ENCODE measurements around the gene SERTAD1. TPM values are rescaled to one million over a fixed set of nuclear protein-coding genes. Genes with fewer than 3 reads are reported as not detected.

The SERTAD1 gene, protein sequence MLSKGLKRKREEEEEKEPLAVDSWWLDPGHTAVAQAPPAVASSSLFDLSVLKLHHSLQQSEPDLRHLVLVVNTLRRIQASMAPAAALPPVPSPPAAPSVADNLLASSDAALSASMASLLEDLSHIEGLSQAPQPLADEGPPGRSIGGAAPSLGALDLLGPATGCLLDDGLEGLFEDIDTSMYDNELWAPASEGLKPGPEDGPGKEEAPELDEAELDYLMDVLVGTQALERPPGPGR
- total RNA-seq, result 27.1 and 28.6 TPM in 2 replicates

GRCh38 chr19:40425450-40426287 is at the start of gene SERTAD1:
Gene SERTAD1 (minus strand): TSS chr19:40425992. CDS start chr19:40423546, 2,446 bp downstream.

DNA sequence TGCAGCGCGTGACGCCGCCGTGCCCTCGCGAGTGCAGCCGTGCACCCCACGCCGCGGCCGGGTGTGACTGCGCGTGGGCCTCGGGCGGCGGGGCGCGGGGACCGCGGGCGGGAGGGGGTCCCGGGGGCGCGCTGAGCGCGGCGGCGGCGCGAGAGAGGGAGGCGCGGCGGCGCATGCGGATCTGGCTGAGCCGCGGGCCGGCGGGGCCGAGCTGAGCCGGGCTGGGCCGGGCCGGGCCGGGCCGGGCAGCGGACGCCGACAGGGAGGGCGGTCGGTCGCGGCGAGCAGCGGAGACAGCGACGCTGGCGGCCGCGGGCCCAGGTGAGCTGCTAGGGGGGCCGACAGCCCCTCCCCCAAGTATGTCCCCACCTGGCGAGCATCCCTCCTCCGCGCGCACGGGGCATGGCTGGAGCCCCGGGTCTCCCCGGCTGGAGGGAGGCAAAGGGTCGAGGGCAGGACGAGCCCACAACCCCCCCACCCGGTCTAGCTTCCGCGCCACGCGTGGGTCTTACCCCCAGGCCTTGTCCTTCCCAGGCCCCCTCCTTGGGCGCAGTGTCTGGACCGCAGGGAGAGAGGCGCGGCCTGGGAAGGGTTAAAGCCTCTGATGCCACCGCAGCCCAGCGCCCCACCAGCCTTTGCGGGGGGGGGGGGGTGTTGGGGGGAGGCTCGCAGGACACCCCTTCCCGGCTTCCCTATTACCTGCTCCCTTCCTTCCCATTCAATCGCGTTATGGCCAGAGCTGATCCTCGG is 41.4 kb upstream of the SERTAD1 start, which contains the start of gene SPTBN4:
TSS of gene SPTBN4 (plus strand) at position 17 of the 750 bp plus-strand sequence. CDS start 5,621 bp downstream, outside the sequence.

DNA sequence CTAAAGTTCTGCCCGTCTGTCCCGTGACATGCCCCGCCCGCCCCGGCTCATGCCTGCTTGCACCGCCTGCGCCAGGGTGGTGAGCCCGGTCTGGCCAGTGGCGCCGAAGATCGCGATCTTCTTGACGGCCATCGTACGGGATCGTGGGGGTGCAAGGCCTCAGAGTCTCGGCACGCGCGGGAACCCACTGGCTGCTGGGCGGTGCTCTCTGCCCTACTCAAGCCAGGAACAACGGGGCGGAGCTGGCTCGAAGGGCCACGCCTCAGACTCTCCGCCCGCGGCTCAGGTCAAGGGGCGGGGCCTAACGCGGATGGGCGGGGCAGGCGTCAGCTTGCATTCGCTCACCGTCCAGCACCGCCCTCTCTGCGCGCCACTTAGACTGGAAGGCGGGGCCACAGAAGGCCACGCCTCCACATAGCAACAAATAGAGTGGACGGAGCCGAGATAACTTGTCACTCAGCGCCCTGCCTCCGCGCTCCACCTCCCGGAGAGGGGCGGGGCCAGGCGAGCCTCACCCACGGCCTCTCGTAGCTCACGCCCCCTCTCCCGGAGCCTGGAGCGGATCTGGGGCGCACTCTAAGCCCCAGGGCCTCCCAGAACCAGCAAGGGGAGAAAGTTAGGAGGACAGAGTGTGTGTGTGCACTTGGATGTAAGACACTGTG is 39.9 kb upstream of the SERTAD1 start, which contains the start of gene BLVRB:
TSS of gene BLVRB (minus strand) at position 189 of the 662 bp plus-strand sequence. CDS start at position 132, 57 bp downstream.

DNA sequence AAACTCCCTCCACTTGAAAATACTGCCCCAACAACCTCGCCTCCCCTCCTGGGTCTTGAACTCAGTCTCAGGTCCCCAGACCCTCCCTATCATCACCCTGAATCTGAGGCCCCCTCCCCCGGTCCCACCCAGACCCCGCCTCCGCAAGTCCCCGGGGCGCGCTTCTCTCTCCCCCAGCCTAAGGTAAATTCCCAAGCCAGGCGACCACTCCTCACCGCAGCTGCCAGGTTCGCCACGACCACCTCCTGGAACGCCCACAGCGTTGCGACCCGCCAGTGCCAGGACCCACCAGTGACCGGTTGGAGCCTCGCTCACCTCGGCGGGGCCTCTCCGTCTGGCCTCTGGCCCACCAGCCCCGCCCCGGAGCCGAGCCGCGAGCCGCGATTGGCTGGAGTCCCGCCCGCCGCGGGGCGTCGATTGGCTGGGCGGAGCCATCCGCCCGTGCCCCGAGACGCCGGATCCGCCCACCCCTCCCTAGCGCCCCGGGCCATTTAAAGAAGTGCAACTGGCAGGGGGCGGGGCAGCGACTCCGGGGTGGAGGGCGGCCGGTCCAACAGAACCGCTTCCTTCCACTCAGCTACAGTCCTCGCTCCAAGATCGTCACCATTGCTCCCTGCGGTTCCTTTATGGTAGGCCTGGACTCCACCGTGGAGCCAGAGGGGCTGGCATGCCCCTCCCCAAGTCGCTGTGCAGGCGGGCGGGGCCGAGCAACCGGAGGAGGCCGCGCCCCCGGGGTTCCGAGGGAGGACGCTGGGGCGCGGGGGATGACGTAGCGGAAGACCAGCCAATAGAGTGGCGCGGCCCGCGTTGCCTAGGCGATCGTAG is 18.4 kb upstream of the SERTAD1 start, which contains the start of gene SERTAD3:
TSS of gene SERTAD3 (minus strand) at position 336 of the 825 bp plus-strand sequence. CDS start 2,255 bp downstream, outside the sequence.

DNA sequence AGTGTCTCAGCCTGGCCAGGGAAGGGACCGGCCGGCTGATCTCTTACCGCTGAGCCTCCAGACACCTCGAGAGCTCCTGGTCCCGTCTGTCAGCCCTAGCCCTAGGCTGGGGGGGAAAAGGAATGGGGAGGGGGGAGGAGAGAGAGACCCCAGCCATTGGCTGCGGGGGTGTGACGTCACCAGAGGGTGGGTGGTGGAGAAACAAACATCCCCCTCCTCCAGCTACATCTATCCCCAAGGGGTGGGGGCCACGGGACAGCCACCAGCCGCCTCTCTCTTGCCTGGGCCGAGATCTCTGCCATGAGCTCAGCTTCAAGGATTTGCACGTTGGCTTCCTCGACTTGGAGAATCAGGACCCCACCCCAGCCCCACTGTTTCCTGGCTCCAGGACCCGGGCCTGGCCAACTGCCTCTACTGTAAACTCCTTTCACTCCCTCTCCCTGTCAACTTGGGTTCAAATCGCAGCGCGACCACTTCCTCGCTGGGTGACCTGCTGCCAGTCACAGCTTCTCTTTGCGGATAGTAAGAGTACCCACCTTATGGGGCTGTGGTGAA is 12.4 kb downstream of the SERTAD1 start, which contains the start of gene PRX:
TSS of gene PRX (minus strand) at position 88 of the 555 bp plus-strand sequence. CDS start 5,446 bp downstream, outside the sequence.

GRCh38 chr19:40390084-40390742 is 35.6 kb downstream of the SERTAD1 start, which contains the start of gene HIPK4:
Gene HIPK4 (minus strand): TSS chr19:40390181. CDS start chr19:40389902, 279 bp downstream.

Other genes with a start within 250 kb of the SERTAD1 start
- gene MAP3K10, start 234.6 kb downstream of the SERTAD1 start, total RNA-seq, result 8.1 and 8.3 TPM in 2 replicates
- gene TTC9B, start 207.6 kb downstream of the SERTAD1 start, total RNA-seq, result not detected in 2 replicates
- gene CCNP, start 199.3 kb downstream of the SERTAD1 start, total RNA-seq, result 0.47 and 0.95 TPM in 2 replicates
- 60.1 and 74.0 TPM in 2 replicates for gene AKT2, start 140.6 kb downstream of the SERTAD1 start, total RNA-seq
- gene C19orf47, start 77.6 kb downstream of the SERTAD1 start, total RNA-seq, result 5.3 and 12.9 TPM in 2 replicates
- 196 and 305 TPM in 2 replicates for gene PLD3, start 77.3 kb downstream of the SERTAD1 start, total RNA-seq
- not detected in 2 replicates for gene HIPK4, start 35.8 kb downstream of the SERTAD1 start, total RNA-seq
- gene PRX, start 12.6 kb downstream of the SERTAD1 start, total RNA-seq, result 0.99 and 2.5 TPM in 2 replicates
- 13.3 and 20.4 TPM in 2 replicates for gene SERTAD3, start 18.3 kb upstream of the SERTAD1 start, total RNA-seq
- 100 and 154 TPM in 2 replicates for gene BLVRB, start 39.8 kb upstream of the SERTAD1 start, total RNA-seq
- gene SPTBN4, start 41.0 kb upstream of the SERTAD1 start, total RNA-seq, result 1.2 and 1.6 TPM in 2 replicates
- gene SHKBP1, start 150.9 kb upstream of the SERTAD1 start, total RNA-seq, result 64.0 and 75.3 TPM in 2 replicates
- gene LTBP4, start 175.4 kb upstream of the SERTAD1 start, total RNA-seq, result 57.3 and 133 TPM in 2 replicates